GM18499 (cell line): ENCODE results near the gene HSD17B1.
A peak's percentile ranks its signal among the peaks of the same experiment; 100 is the strongest.

Experiments used
- ATAC-seq: cut with Tn5 transposase; IDR thresholded peaks from one replicate; pipeline ENCODE4 v1.9.1; 2021; ENCODE audit warnings: moderate number of reproducible peaks; ENCODE audit not compliant: insufficient read depth, unreplicated experiment

HSD17B1 gene

GRCh38 chr17:42564815-42565522, 12.2 kb downstream of the HSD17B1 start:
- ATAC-seq, result no peak

- ATAC-seq, result no peak
Observed at GRCh38 chr17:42565523-42566214, 12.9 kb downstream of the HSD17B1 start.

- ATAC-seq, result no peak
Observed at GRCh38 chr17:42566215-42566882, 13.6 kb downstream of the HSD17B1 start.

- ATAC-seq, result no peak
Observed at GRCh38 chr17:42566883-42567573, 14.3 kb downstream of the HSD17B1 start, which contains the start of gene MLX. Gene MLX, plus strand, starts transcription at chr17:42567100. Its CDS starts 25 bp downstream, at chr17:42567125.

- no peak for ATAC-seq
Observed at GRCh38 chr17:42568341-42569111, 15.8 kb downstream of the HSD17B1 start.

- ATAC-seq, result no peak
Observed at GRCh38 chr17:42571435-42572225, 18.9 kb downstream of the HSD17B1 start.

GRCh38 chr17:42573095-42573494, 20.4 kb downstream of the HSD17B1 start:
- ATAC-seq, result no peak

GRCh38 chr17:42574463-42574862, 21.7 kb downstream of the HSD17B1 start:
- ATAC-seq, result no peak

- no peak for ATAC-seq
Observed at GRCh38 chr17:42577140-42577531, 24.4 kb downstream of the HSD17B1 start.

- ATAC-seq, result peak; percentile 45
Observed at GRCh38 chr17:42577532-42578281, 25.0 kb downstream of the HSD17B1 start, which contains the start of gene PSMC3IP. Gene PSMC3IP, minus strand, starts transcription at chr17:42577729. Its CDS starts 43 bp downstream, at chr17:42577686.

- ATAC-seq, result no peak
Observed at GRCh38 chr17:42578282-42578869, 25.7 kb downstream of the HSD17B1 start.

- no peak for ATAC-seq
Observed at GRCh38 chr17:42579794-42580551, 27.2 kb downstream of the HSD17B1 start.

- no peak for ATAC-seq
Observed at GRCh38 chr17:42581744-42582270, 29.1 kb downstream of the HSD17B1 start.

- ATAC-seq, result no peak
Observed at GRCh38 chr17:42584880-42585279, 32.2 kb downstream of the HSD17B1 start.

- ATAC-seq, result no peak
Observed at GRCh38 chr17:42585353-42585752, 32.6 kb downstream of the HSD17B1 start.

- ATAC-seq, result no peak
Observed at GRCh38 chr17:42586514-42587230, 33.9 kb downstream of the HSD17B1 start.
